HCT116 (cell line): ENCODE data around the gene BCL6. TPM values are rescaled to one million over a fixed set of nuclear protein-coding genes. Genes with fewer than 3 reads are reported as not detected.

Experiments used
- ATAC-seq: fragments of 200-7000 bp; cut with Tn5 transposase; 2 replicates; pipeline ENCODE4 v1.9.1; 2020; ENCODE audit warnings: mild to moderate bottlenecking, moderate library complexity
- BruUV-seq: library from RNA; stranded (reverse); fragments of 400-500 nt; replicated peaks from 2 replicates; lab custom pipeline; 2021; lab: Mats Ljungman, UMichigan
- CTCF ChIA-PET: fragments of 300-600 bp; sonication (Branson Sonifier 250); formaldehyde crosslinking; loops from one replicate; lab custom pipeline; 2021; ENCODE audit warnings: antibody characterized with exemption; lab: Charles Lee
- POLR2A ChIA-PET: fragments of 300-600, 350-600 bp; sonication (Branson Sonifier 250); formaldehyde crosslinking; loops from one replicate; lab custom pipeline; 2021; ENCODE audit warnings: antibody characterized with exemption; lab: Charles Lee
- RAD21 ChIA-PET, 2 experiments: fragments of 300-600 bp; sonication (Branson Sonifier 250); formaldehyde crosslinking; loops; one replicate each; lab custom pipeline; 2023; ENCODE audit warnings: low total read pairs in 2 of 2; ENCODE audit not compliant: uncharacterized antibody in 2 of 2, unreplicated experiment in 2 of 2, low non-redundant PET in 1 of 2; lab: Charles Lee
- DNase-seq: peaks from one replicate; pipeline ENCODE4 v3.0.0-alpha.2; 2010; ENCODE audit warnings: low read depth, low spot score
- H2AFZ ChIP-seq: fragments of 200-600 bp; shearing (Covaris generic), sonication (generic); 2 replicates; pipeline ENCODE4 v1.6.1; 2017; ENCODE audit warnings: low read depth, mixed run types, mixed read lengths, antibody characterized with exemption, low read length; ENCODE audit not compliant: poor library complexity, severe bottlenecking
- H3K27ac ChIP-seq: 2 replicates; pipeline ENCODE4 v1.5.1; 2012; ENCODE audit warnings: low read depth, low read length
- H3K27me3 ChIP-seq: fragments of 200-600 bp; sonication (generic); 2 replicates; pipeline ENCODE4 v1.6.1; 2016; ENCODE audit warnings: mixed run types, low read length, mixed read lengths; ENCODE audit not compliant: insufficient read depth
- H3K36me3 ChIP-seq, 2 experiments: fragments of 200-500 bp in 1 of 2; fragments of 200-600 bp in 1 of 2; sonication (Bioruptor generic) in 1 of 2; sonication (generic) in 1 of 2; 2 replicates each; pipeline versions ENCODE4 v1.5.1 to v1.6.1; 2014 to 2016; ENCODE audit warnings: low read length in 2 of 2, inconsistent platforms in 1 of 2, mixed read lengths in 1 of 2, mixed run types in 1 of 2; ENCODE audit not compliant: insufficient read depth in 2 of 2, control insufficient read depth in 1 of 2
- H3K4me1 ChIP-seq, 2 experiments: fragments of 200-600 bp in 1 of 2; sonication (generic) in 1 of 2; 2 replicates each; pipeline versions ENCODE4 v1.5.1 to v1.6.1; 2012 to 2017; ENCODE audit warnings: low read length in 2 of 2, inconsistent platforms in 1 of 2, mild to moderate bottlenecking in 1 of 2, mixed read lengths in 1 of 2, mixed run types in 1 of 2, moderate library complexity in 1 of 2; ENCODE audit not compliant: insufficient read depth in 2 of 2, control insufficient read depth in 1 of 2
- H3K4me2 ChIP-seq: fragments of 200-600 bp; sonication (generic); 2 replicates; pipeline ENCODE4 v1.6.1; 2017; ENCODE audit warnings: mixed run types, low read length, mixed read lengths
- H3K4me3 ChIP-seq, 2 experiments: fragments of 200-600 bp in 1 of 2; sonication (generic) in 1 of 2; replicated peaks in 1 of 2; 2 replicates each; pipeline ENCODE4 v1.5.1; 2011 to 2016; ENCODE audit warnings: low read length in 2 of 2, control low read depth in 1 of 2, low read depth in 1 of 2, mild to moderate bottlenecking in 1 of 2, mixed read lengths in 1 of 2, mixed run types in 1 of 2
- H3K79me2 ChIP-seq: fragments of 200-600 bp; sonication (generic); 2 replicates; pipeline ENCODE4 v1.6.1; 2017; ENCODE audit warnings: mild to moderate bottlenecking, mixed run types, low read length, moderate library complexity, mixed read lengths; ENCODE audit not compliant: insufficient read depth
- H3K9ac ChIP-seq: fragments of 200-600 bp; sonication (generic); 2 replicates; pipeline ENCODE4 v1.6.1; 2016; ENCODE audit warnings: low read length, mixed read lengths
- H3K9me2 ChIP-seq: fragments of 200-600 bp; sonication (generic), shearing (Covaris generic); 2 replicates; pipeline ENCODE4 v1.6.1; 2017; ENCODE audit warnings: mixed run types, mild to moderate bottlenecking, moderate library complexity; ENCODE audit not compliant: insufficient read depth
- H3K9me3 ChIP-seq, 2 experiments: fragments of 200-500 bp in 1 of 2; fragments of 200-600 bp in 1 of 2; sonication (Bioruptor generic) in 1 of 2; sonication (generic) in 1 of 2; 2 replicates each; pipeline ENCODE4 v1.6.1; 2014 to 2017; ENCODE audit warnings: low read length in 2 of 2, mixed read lengths in 2 of 2, inconsistent platforms in 1 of 2, low read depth in 1 of 2, mild to moderate bottlenecking in 1 of 2, mixed run types in 1 of 2, moderate library complexity in 1 of 2; ENCODE audit not compliant: control insufficient read depth in 1 of 2, insufficient read depth in 1 of 2
- H4K20me1 ChIP-seq: fragments of 200-600 bp; sonication (generic), shearing (Covaris generic); 2 replicates; pipeline ENCODE4 v1.6.1; 2017; ENCODE audit warnings: mixed run types, mild to moderate bottlenecking, moderate library complexity; ENCODE audit not compliant: insufficient read depth
- EGR1 ChIP-seq: IDR thresholded peaks from 2 replicates; pipeline ENCODE4 v1.6.1; 2012; ENCODE audit warnings: low read depth
- ZNF274 ChIP-seq: fragments of 200-500 bp; sonication (Bioruptor generic); IDR thresholded peaks from 2 replicates; pipeline ENCODE4 v1.6.1; 2014; ENCODE audit warnings: mild to moderate bottlenecking, low read depth, low read length, inconsistent platforms
- intact Hi-C: fragments of 100-400 bp; cut with micrococcal nuclease; formaldehyde crosslinking; loops from 2 replicates; pipeline ENCODE4 v1.10.0; 2022
- total RNA-seq: library from RNA; stranded (reverse); gene quantifications from one replicate; pipeline ENCODE4 v1.2.1, GENCODE V29; 2021; ENCODE audit not compliant: unreplicated experiment
- TF ChIP-seq, protein P1 (sequence below): IDR thresholded peaks from 2 replicates; pipeline ENCODE4 v1.6.1; 2012; ENCODE audit warnings: low read depth

BCL6 gene
- total RNA-seq, 1 experiment from 2014 or later, result 17.5 TPM

GRCh38 chr3:187673012-187673411 lies 72.3 kb downstream of the BCL6 start:
- POLR2A ChIA-PET, result no interaction called here
- ATAC-seq (no peak; the same call in 1 of the 2 replicates), DNase-seq (no peak)
- Histone ChIP-seq H2AFZ (no peak overlapping the region), H4K20me1 (no peaks in the 10 kb centered on the region), H3K9ac (no peak overlapping the region), H3K4me1 (no peaks in the 10 kb centered on the region), H3K9me3 (no peaks in the 10 kb centered on the region), H3K9me2 (no peaks in the 10 kb centered on the region), H3K36me3 (no peaks in the 10 kb centered on the region), H3K4me2 (no peak overlapping the region), H3K4me3 (no peak overlapping the region), H3K79me2 (no peaks in the 10 kb centered on the region), H3K27me3 (peaks cover 78% of the 10 kb centered on the region), H3K27ac (no peak overlapping the region)
- CTCF ChIA-PET, result interaction anchor here (1.4 to 1.9 kb wide), 2 partner anchors 57 to 353 kb away, joined by 4 to 9 read pairs; no protein-coding TSS in a partner anchor
- RAD21 ChIA-PET, result no interaction called here
- intact Hi-C loops, result loop anchor here (10.0 kb wide), 1 partner anchor 558 kb away; no protein-coding TSS in a partner anchor
- BruUV-seq, result no TSS peak
- TF ChIP-seq ZNF274 (no peak), EGR1 (no peak)
- TF ChIP-seq, protein P1, sequence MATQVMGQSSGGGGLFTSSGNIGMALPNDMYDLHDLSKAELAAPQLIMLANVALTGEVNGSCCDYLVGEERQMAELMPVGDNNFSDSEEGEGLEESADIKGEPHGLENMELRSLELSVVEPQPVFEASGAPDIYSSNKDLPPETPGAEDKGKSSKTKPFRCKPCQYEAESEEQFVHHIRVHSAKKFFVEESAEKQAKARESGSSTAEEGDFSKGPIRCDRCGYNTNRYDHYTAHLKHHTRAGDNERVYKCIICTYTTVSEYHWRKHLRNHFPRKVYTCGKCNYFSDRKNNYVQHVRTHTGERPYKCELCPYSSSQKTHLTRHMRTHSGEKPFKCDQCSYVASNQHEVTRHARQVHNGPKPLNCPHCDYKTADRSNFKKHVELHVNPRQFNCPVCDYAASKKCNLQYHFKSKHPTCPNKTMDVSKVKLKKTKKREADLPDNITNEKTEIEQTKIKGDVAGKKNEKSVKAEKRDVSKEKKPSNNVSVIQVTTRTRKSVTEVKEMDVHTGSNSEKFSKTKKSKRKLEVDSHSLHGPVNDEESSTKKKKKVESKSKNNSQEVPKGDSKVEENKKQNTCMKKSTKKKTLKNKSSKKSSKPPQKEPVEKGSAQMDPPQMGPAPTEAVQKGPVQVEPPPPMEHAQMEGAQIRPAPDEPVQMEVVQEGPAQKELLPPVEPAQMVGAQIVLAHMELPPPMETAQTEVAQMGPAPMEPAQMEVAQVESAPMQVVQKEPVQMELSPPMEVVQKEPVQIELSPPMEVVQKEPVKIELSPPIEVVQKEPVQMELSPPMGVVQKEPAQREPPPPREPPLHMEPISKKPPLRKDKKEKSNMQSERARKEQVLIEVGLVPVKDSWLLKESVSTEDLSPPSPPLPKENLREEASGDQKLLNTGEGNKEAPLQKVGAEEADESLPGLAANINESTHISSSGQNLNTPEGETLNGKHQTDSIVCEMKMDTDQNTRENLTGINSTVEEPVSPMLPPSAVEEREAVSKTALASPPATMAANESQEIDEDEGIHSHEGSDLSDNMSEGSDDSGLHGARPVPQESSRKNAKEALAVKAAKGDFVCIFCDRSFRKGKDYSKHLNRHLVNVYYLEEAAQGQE, result no peak

Other genes starting within 250 kb of the BCL6 start
- not detected for gene SST, start 75.1 kb downstream of the BCL6 start, total RNA-seq
- gene RTP2, start 42.9 kb downstream of the BCL6 start, total RNA-seq, result not detected